HFF-Myc (cell line): ENCODE results near the gene HEPACAM2.

ENCODE experiments used
- DNase-seq: peaks from one replicate; pipeline ENCODE4 v3.0.0-alpha.2; 2011; ENCODE audit warnings: low read depth; ENCODE audit errors: extremely low read depth
- H3K4me3 ChIP-seq: replicated peaks from 2 replicates; pipeline ENCODE4 v1.5.1; 2011; ENCODE audit warnings: low read depth, mild to moderate bottlenecking, control low read depth, low read length
- TF ChIP-seq, protein P1 (sequence below): IDR thresholded peaks from 2 replicates; pipeline ENCODE4 v1.5.1; 2012; ENCODE audit warnings: mild to moderate bottlenecking, low read depth, low read length, control low read depth; ENCODE audit errors: missing control alignments

Gene HEPACAM2

GRCh38 chr7:93145354-93145753 lies 80.9 kb downstream of the HEPACAM2 start:
- TF ChIP-seq, protein P1, sequence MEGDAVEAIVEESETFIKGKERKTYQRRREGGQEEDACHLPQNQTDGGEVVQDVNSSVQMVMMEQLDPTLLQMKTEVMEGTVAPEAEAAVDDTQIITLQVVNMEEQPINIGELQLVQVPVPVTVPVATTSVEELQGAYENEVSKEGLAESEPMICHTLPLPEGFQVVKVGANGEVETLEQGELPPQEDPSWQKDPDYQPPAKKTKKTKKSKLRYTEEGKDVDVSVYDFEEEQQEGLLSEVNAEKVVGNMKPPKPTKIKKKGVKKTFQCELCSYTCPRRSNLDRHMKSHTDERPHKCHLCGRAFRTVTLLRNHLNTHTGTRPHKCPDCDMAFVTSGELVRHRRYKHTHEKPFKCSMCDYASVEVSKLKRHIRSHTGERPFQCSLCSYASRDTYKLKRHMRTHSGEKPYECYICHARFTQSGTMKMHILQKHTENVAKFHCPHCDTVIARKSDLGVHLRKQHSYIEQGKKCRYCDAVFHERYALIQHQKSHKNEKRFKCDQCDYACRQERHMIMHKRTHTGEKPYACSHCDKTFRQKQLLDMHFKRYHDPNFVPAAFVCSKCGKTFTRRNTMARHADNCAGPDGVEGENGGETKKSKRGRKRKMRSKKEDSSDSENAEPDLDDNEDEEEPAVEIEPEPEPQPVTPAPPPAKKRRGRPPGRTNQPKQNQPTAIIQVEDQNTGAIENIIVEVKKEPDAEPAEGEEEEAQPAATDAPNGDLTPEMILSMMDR: no peak
- H3K4me3 ChIP-seq: no peak overlapping the region
- DNase-seq: no peak

DNA sequence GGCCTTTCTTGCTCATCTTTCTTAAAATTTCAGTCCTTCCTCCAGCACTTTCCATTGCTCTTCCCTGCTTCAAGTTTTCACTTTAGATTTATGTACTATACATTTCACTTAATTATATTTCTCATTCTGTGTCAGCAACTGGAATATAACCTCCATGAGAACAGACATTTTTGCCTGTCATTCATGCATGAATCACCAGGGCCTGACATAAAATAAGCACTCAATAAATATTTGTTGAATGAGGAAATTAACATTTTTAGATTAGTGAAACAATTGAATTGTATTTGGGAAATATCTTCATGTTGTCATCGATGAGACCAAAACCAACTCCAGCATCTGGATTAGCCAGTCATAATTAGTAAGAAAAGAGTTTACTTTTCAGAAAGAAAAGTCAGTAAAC lies 84.1 kb downstream of the HEPACAM2 start:
- no peak for DNase-seq
- no peak overlapping the region for H3K4me3 ChIP-seq
- TF ChIP-seq, protein P1: no peak

DNA sequence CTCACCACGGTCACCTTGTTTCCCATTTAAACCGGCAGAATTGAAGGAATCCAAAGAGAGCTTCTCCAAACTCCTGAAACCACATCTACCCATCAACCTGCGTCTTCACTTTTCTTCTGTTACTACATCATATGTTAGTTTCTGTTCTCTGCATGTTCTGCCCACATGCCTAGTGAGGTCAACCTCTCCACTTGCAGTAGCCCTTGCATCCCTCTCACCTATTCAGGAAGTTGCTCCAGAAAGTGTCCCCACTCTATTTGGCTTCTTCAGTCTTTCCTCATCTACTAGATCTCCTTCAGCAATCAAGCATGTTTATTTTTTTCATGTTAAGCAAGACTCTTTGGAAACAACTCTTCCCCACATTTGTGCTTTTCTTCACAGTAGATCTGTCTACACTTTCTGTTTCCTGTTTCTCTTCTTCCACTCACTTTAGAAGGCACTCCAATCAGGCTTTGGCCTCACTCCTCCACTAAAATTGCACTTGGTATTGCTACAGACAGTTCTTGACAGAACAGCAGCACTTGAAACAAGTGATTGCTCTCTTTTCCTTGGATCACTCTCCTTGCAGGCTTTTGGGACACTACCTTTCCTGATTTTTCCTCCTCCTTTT lies 85.6 kb downstream of the HEPACAM2 start:
- no peak for DNase-seq
- TF ChIP-seq, protein P1: no peak
- H3K4me3 ChIP-seq: no peak overlapping the region

- TF ChIP-seq, protein P1: no peak
- H3K4me3 ChIP-seq: no peak overlapping the region
- DNase-seq: no peak
Observed at GRCh38 chr7:93138576-93138975, 87.7 kb downstream of the HEPACAM2 start.
